Stimulated activated CD4-positive, alpha-beta T cell treated with anti-CD3 and anti-CD28 coated beads, Interleukin-12 subunit alpha, Interleukin-12 subunit beta, amount 100 ng/mL, for 24 hours (primary cell): ENCODE results near the gene PDE11A.

Experiments
- DNase-seq, 2 experiments: peaks; one replicate each; pipeline ENCODE4 v3.0.0-alpha.2; 2020; ENCODE audit warnings: low read depth in 2 of 2

The PDE11A gene

DNA sequence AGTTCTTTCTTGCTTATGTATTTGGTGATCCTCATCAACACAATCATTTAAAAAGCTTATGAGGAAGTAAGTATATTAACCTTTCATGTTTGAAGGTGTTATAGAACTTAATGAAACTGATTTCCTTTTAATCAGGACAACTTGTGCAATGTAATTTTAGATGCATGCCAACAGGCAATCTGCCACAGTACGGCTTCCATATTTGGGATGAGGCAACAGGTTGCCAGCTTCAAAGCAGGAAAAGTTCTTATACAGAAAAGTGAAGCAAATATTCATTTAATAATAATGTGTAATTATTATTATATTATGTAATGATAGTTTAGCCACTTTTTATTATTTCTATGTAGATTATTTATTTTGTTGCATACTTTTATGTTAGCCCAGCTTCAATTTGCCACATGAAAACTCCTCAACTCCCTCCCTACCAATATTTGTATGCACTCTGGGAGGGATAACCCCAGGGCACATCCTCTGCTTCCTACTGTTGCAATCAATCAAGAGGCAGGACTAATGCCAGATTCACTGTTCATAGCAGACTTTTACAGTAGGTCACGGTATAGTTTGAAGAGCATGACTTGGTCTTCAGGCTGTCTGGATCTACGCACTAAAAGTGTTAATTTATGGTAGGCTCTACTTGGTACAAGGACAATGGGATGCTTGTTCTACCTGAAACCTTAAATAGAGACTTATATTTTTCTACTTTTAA is 402.8 kb downstream of the PDE11A start:
- no peak for DNase-seq

DNA sequence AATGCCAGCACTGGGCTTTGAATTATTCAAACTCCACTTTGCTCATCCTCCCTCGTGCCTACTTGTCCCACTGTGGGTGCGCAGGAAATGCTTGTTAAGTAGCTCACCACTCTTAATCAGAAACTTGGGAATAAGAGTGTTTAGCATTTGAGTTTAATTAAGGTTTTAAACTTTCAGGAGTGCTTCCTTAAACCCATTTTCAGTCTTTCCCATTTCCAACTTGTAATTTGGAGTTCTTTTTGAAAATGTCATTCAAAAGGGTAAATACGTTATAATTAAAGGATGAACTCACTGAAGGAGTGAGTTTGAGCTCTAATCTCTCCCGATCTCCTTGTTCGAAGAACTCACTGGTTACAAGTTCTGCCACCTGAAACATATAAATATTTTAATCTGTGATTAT is 403.4 kb downstream of the PDE11A start:
- DNase-seq = no peak

DNA sequence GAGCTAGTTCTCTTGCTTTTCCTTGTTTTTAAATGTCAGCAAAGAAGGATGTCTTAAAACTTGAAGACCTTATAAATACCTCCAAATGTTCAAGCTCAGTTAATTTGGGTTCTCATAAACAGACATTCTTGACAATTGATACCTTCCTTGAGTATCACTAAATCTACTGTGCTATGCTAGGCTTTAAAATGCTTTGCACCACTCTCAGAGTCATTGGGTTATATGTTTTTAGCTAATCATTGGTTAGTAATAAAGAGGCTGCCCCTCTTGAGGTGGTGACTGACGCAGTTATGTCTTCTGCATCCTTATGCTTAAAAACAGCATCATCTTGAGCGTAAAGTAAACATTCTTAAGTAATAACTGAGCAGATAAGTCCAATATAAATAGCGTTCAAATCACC is 404.0 kb downstream of the PDE11A start:
- DNase-seq = no peak

DNA sequence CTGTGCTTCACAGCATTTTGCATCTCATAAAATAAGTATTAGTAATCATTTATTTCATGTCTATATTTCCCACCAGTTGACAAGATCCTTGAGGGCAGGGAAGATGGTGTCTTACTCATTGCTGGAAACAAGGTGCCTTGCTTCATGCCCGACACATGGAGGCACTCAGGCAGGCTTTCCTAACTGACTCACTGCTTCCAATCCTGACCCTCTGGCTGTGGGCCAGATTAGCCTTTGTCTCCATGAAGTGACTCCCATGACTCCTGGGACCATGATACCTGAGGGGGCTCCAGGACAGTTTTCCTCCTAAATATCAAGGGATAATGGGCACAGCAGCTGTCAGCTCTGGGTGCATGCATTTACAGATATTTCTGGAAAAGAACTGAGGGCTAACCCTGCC is 405.0 kb downstream of the PDE11A start:
- DNase-seq = no peak

DNA sequence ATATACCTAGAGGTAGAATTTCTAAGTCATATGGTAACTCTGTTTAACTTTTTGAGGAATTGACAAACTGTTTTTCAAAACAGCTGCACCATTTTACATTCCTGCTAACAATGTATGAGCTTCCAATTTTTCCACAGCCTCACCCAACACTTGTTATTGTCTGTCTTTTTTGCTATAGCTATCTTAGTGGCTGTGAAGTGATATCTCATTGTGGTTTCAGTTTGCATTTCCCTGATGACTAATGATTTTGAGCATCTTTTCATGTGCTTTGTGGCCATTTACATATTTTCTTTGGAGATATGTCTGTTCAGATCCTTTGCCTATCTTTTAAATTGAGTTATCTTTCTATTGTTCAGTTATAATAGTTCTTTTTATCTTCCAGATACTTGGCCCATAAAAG is 406.2 kb downstream of the PDE11A start:
- no peak for DNase-seq

DNA sequence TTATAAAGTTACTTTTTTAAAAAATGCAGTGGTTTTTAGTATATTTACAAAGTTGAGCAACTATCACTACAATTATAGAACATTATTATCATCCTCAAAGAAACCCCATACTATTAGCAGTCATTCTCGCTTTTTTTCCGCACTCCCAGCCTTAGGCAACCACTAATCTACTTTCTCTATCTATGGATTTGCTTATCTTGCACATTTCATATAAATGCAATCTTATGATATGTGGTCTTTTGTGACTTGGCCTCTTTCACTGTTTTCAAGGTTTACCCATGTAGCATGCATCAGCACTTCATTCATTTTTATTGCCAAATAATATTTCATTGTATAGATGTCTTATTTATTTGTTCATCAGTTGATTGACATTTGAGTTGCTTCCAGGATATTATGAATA is 406.6 kb downstream of the PDE11A start:
- no peak for DNase-seq

DNA sequence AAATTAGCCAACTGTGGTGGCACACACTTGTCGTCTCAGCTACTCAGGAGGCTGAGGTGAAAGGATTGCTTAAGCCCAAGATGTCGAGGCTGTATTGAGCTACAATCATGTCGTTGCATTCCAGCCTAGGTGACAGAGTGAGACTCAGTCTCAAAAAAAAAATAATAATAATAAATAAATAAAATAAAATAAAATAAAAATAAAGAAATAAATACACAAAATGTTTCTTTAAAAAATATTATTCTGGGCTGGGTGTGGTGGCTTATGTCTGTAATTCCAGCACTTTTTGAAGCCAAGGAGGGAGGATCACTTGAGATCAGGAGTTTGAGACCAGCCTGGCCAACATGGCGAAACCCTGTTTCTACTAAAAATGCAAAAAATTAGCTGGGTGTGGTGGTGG is 407.2 kb downstream of the PDE11A start:
- DNase-seq = no peak

DNA sequence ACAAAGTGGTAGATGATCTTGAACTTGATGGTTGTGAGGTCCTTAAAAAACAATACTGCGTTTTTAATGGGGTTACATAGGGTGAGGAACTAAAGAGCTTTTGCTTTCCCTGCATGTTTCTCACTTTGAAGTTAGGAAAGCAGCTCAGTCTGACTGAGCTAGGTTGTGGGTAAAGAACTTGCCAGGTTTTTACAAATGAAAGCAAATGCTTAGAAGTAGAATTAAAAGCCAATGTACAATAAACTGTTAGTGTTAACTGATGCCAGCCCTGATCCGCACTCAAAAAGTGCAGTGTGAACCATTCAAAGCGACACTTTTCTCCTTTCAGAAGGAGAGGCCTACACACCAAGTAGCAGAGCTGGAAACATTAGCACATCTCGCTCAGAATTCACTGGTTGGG is 409.7 kb downstream of the PDE11A start:
- DNase-seq = no peak

DNA sequence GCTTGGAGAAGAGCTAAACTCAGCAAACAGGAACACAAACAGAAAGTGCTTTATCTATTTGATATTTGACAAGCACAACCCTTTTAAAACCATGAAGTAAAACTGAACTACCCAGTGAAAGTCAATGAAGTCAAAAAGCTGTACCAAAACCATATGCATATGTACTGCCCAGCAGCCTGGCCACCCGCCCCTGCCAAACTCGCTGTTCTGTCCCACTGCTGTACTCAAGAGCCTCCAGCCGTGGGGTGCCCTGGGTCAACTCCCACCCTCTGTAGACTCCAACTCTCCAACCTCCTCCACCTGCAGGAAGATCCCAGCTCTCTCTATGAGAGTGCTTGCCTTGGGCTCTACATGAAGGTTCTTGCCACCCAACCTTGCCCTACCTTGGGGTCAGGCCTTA is 411.8 kb downstream of the PDE11A start:
- no peak for DNase-seq

DNA sequence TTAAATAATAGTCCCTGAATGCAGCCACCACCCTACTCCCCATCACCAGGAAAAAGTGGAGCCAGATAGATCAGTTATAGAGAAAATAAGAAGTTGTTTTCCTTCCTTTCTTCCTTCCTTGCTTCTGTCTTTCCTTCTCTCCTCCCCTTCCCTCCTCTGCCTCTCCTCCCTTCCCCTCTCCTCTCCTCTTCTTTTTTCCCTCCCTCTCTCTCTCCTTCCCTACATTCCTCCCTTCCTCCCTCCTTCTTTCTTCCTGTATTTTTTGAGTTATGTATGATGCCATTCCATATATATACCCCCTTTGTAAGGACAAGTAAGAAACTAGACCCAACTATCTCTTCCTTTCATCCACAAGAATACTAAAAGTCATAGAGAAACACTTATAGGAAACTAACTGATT is 414.3 kb downstream of the PDE11A start:
- no peak for DNase-seq

DNA sequence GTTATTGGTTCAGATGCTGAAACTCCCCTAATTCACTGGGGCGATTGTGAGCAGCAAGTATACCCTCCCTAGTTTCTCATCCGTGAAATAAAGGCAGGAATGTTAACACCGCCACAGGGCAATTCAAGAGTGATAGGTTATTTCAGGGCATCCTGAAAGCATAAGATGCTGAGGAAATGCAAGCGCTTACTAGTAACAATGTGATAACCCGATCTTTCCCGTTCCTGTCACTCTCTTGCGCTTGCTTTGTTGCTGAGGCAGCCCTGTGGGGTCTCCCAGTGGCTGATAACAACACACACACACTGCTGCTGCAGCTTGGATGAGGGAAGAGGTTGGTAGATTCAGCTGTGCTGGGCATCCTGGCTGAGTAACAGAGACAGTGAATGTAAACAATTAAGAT is 420.7 kb downstream of the PDE11A start:
- no peak for DNase-seq

DNA sequence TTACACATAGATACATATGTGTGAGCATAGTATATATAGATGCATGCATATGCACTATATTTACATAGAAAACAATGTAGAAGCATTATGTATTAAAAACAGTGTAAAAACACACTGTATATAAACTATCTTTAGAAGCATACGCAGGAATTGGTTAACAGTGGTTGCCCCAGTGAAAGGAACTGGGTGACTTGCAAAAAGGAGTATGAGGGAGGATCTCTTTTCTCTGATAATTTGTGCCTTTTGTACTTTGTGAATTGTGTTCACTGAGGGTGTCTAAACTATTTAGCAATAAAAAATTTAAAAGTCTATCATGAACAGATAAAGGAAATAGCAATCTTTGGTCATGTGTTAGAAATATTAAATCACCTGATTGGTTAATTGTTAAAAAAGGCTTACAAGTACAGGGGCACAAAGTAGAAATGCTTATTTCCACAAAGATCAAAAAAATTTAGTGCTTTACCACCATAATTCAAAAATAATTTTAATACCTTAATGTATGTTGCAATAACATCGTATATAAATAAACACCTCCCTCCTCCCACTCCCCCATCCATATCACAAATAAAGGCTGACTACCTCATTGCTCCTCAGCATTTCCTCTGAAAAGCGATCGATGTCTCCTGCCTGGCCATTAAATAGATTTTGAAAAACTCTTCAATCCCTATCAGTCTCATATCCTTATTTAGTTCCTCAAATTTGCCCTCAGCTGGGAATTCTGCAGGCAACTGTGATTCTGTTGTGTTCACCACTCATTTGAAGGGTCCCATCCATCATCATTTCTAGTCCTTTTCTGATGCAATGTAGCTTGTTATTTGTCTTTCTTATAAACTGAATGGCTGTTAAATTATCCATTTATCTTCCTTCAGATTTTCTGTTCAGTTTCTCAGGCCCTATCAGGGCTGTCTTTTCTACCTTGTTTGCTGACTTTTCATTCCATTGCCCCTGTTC is 422.7 kb downstream of the PDE11A start:
- DNase-seq = no peak

DNA sequence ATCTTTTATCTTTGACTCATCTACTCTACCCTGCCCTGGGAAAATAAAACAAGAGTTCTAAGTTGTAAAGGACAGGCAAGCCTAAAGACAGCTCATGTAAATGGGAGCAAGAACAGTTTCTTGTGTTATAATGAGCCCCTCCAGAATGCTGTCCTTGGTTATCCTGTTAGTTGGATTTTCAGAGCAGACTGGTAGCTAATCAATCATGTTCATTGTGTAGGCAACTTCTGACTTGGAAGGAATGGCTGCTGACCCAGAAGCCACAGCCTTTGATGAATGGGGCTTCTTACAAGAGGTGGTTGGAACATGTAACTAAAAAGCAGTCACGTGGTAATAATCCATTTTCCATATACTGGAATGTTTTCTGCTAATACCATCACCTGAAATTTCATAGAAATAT is 425.8 kb downstream of the PDE11A start:
- DNase-seq = no peak

DNA sequence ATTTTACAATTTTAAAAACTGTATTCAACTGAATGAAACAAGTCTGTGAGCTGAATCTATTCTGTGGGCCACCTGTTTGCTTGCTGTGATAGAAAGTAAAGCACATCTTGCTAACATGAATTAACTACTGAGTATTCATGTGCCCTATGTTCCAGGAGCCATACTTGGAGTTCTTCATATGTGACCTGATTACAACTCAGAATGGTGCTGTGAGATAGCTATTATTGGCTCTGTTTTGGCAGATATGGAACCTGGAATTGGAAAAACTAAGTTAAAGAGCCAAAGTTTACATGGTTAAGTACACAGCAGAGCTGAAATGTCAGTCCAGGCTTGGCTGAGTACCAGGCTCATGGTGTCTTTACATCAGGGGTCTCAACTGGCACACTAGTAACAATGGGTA is 426.3 kb downstream of the PDE11A start:
- DNase-seq = no peak

DNA sequence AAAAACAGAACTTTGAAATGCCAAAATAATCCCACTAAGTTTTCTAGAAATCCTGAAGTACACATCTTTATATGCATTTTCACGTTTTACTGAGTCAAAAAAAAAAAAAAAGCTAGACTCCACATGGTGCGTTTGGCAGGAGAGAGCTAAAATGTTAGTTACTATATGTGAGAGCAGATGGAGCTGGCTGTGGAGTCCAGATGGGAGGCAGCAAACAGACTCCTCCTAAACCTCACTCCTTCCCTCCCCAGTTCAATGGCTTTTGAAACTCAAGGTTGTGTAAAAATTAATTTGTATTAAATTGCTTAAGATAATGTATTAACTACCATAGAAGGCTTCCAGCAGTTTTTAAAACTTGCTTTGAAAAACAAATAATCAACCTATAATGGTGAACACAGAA is 431.2 kb downstream of the PDE11A start:
- no peak for DNase-seq

DNA sequence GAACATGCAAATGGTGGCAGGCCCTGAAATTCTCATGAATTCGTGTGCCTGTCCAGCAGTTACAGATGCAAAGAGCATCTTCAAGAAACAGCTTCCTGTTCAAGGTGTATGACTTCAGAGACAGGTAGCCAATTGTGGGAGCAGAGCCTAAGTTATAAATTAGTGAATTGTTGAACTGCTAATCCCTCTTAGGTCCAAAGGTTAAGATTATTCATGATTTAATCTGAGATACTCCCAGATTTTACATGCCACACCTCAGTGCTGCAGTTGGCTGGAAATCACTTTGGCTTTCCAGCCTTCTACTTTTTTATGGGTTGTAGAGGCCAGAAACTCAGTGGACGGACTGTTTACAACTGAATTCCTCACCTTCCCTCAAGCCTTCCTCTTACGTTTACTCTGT is 432.2 kb downstream of the PDE11A start:
- no peak for DNase-seq

DNA sequence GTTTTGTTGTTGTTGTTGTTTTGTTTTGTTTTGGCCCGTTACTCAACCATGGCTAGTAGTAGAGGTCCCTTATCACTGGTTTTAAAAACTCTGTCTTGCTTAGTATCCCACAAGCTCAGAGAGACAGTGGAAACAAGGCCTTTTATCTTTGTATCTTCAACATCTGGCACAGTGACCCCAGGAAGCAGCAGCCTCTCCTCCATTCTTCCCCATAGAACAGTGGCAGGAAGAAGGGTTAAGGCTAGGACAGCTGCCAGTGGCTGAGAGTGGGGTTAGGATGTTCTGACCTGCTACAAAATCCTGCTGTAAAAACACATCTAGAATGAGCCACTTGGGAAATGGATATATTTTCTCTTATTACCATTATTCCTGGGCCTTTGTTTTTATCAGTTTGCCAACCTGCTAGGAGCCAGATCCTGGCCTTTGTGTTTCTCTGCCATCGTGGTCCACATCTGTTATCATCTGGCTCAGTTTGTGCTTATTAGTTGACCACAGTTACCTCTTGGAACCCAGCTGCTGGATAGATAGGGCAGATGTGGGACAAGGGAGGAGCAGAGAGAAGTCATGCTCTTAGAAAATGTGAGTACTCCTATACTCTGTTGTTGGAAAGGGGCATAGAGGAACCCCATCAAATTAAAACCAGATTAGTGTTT is 433.2 kb downstream of the PDE11A start:
- no peak for DNase-seq

DNA sequence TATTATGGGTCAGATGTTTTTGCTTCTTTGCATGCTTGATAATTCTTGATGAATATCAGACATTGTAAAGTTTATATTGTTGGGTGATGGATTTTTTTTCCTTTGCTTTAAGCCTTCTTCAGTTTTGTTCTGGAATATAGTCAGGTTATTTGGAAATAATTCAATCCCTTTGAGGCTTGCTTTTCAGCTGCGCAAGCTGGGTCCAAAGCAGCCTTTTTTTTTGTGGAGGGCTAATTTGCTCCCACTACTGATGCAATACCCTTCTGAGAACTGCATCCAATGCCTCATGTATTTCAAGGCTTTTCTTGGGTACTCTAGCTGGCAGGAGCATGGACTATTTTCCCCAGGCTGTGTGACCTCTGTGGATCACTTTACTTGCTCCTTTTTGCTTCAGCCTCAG is 434.1 kb downstream of the PDE11A start:
- DNase-seq = no peak

DNA sequence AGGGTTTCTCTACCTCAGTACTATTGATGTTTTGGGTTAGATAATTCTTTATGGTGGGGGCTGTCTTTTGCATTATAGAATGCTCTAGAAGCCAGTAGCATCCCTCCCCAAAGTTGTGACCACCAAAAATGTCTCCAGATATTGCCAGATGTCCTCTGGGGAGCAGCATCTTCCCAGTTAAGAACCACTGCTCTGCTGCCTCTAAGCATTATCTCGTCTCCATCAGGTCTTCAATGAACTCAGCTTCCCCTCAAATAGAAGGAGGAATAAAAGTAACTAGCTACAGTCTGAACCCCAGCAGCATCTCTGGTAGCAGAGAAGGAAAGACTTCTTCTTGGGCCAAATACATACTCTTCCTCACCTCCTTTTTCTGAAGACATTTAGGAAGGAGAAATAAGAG is 435.9 kb downstream of the PDE11A start:
- no peak for DNase-seq

DNA sequence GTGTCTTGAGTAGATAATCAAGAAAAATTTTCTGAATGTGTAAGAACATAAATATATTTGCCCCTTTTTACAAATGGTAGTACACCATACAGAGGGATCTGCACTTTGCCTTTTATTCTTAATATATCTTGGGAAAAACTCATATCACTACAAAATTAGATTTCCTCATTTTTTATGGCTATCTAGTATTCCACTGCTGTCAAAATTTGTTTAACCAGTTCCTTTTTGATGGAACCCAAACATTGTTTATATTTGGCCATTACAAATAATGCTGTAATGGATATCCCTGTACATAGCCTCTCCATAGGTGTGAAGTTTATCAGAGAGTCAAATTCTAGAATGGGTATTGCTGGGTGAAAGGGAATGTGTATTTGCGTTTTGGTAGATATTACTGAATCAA is 436.9 kb downstream of the PDE11A start:
- DNase-seq = no peak

DNA sequence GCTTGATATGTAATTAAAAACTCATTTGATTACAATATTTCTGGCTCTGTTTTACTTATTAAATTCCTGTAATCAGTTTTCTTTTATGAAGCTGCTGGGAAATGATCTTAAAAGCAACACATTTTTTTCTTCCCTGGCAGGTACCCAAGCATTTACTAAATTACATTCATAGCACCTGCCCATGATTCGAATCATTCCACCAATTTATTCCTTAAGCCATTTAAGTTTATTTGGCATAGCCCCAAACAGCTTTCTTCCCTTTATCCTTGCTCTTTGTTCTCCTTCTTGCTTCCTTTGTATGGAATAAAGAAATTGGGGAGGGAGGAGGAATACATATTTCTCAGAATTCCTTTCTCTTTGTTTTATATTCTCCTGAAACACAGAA is 438.7 kb downstream of the PDE11A start:
- DNase-seq = no peak

DNA sequence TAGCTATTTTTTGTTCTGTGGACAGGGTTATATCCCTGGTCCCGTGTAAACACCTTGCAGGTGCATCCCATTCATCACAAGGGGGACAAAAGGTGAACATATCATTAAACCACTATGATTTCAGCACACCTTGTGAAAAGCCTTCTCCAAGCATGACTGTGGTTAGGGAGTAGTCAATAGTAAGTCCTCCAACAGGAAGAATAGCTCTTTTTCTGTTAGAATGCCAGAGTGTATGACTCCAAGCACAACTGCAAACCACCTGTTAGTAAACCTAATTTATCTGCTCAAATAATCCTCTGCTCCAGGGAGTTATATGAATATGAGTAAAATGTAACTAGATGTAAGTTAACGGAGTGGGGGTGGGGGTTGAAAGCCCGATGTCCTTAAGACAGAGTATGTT is 439.5 kb downstream of the PDE11A start:
- no peak for DNase-seq

DNA sequence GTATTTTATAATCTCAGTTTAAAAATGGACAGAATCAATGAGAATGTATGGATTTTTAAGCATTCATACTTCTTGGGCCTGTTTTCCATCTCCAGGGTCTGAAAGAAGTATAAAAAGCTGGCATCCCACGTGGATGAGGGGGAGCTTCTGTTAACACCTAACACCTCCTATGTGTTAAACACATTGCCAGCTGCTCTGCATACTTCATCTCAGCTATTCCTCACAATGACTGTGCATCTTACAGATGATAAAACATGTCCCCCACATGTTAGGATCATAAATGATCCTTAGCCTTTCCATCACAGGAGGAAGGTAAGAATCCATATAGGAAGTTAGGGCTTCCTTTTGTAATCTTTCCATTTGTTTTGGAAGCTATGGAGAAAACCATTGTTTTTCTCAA is 440.9 kb downstream of the PDE11A start:
- DNase-seq = no peak
